Mesothelial cell of epicardium (in vitro differentiated cells): Measurements from ENCODE around the gene P2RY1. TPM values are rescaled to one million over a fixed set of nuclear protein-coding genes. Genes with fewer than 3 reads are reported as not detected.

ENCODE experiments used
- DNase-seq, 2 experiments: peaks; one replicate each; pipeline ENCODE4 v3.0.0; 2021; ENCODE audit warnings: low spot score in 2 of 2; ENCODE audit not compliant: unreplicated experiment in 2 of 2
- H3K27ac Mint-ChIP-seq: 2 replicates; pipeline ENCODE4 v1.8.0; 2021; ENCODE audit warnings: mixed read lengths
- H3K27me3 Mint-ChIP-seq: 2 replicates; pipeline ENCODE4 v1.8.0; 2021; ENCODE audit warnings: low read depth, mixed read lengths
- H3K36me3 Mint-ChIP-seq: 2 replicates; pipeline ENCODE4 v1.8.0; 2021; ENCODE audit warnings: mixed read lengths
- H3K4me1 Mint-ChIP-seq: 2 replicates; pipeline ENCODE4 v1.8.0; 2021; ENCODE audit warnings: mixed read lengths
- H3K4me3 Mint-ChIP-seq: 2 replicates; pipeline ENCODE4 v1.8.0; 2021; ENCODE audit warnings: mild to moderate bottlenecking, moderate library complexity, mixed read lengths
- H3K9me3 Mint-ChIP-seq: 2 replicates; pipeline ENCODE4 v1.8.0; 2021; ENCODE audit warnings: mixed read lengths
- total RNA-seq: library from RNA; stranded (reverse); gene quantifications from 3 replicates; pipeline ENCODE4 v1.2.1, GENCODE V29; 2021
- TF ChIP-seq, protein P1 (sequence below): fragments of 200-600 bp; sonication (generic); IDR thresholded peaks from one replicate; pipeline ENCODE4 v1.5.0; 2021; ENCODE audit warnings: antibody characterized with exemption; ENCODE audit not compliant: unreplicated experiment

P2RY1 gene, protein sequence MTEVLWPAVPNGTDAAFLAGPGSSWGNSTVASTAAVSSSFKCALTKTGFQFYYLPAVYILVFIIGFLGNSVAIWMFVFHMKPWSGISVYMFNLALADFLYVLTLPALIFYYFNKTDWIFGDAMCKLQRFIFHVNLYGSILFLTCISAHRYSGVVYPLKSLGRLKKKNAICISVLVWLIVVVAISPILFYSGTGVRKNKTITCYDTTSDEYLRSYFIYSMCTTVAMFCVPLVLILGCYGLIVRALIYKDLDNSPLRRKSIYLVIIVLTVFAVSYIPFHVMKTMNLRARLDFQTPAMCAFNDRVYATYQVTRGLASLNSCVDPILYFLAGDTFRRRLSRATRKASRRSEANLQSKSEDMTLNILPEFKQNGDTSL
- total RNA-seq, result 7.3 to 8.9 TPM (median 8.5 TPM) in 3 replicates

DNA sequence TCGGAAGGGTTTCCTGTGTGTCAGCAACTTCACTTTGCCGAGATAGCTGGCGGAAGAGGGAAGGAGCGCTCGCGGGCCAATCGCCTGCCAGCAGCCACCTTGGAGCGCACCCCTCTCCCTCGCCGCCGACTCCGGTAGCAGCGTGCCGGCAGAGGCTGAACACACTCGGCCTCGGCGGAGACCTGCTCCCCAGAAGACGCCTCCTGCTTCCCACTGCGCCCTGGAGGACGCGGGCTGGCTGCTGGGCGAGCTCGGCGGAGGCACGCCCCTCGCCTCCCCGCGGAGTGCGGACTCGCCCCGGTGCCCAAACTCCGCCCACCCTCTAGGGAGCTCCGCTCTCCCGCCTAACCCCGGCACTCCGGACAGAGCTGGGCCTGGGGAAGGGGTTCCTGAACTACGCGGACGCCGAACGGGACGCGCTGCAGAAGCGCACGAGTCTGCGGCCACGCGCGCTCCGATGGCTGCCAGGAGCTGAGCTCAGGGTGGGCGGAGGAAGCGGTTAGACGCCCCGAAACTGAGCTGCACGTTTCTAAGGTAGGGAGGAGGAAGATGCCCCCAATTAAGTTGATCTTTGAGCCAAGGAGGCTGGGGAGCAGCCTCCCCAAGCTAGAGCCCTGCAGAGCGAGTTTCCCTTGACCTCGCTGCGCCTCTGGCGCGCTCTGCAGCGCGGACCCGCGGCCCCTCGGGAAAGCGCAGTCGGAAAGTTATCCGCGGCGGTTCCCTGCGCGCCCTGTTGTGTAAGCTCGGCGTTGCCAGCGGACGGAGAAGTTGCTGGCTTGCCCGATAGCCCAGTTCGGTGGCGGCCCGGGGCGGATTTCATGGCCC lies at the start of gene P2RY1:
TSS of gene P2RY1 (plus strand) at position 356 of the 825 bp plus-strand sequence. CDS start 652 bp downstream, outside the sequence.
- Mint-ChIP-seq H3K9me3 (no peaks in the 10 kb centered on the region), H3K4me3 (peak within 1 kb of the TSS; percentile 84), H3K36me3 (no peaks in the 10 kb centered on the region), H3K27me3 (peaks cover 42% of the 10 kb centered on the region), H3K27ac (peak within 1 kb of the TSS; percentile 95), H3K4me1 (peaks cover 18% of the 10 kb centered on the region)
- peak; percentile 54 to 76 for DNase-seq
- TF ChIP-seq, protein P1, sequence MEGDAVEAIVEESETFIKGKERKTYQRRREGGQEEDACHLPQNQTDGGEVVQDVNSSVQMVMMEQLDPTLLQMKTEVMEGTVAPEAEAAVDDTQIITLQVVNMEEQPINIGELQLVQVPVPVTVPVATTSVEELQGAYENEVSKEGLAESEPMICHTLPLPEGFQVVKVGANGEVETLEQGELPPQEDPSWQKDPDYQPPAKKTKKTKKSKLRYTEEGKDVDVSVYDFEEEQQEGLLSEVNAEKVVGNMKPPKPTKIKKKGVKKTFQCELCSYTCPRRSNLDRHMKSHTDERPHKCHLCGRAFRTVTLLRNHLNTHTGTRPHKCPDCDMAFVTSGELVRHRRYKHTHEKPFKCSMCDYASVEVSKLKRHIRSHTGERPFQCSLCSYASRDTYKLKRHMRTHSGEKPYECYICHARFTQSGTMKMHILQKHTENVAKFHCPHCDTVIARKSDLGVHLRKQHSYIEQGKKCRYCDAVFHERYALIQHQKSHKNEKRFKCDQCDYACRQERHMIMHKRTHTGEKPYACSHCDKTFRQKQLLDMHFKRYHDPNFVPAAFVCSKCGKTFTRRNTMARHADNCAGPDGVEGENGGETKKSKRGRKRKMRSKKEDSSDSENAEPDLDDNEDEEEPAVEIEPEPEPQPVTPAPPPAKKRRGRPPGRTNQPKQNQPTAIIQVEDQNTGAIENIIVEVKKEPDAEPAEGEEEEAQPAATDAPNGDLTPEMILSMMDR, result no peak

- Mint-ChIP-seq H3K27ac (no peak overlapping the region), H3K27me3 (no peaks in the 10 kb centered on the region), H3K9me3 (peaks cover 25% of the 10 kb centered on the region), H3K4me1 (no peaks in the 10 kb centered on the region), H3K4me3 (no peak overlapping the region), H3K36me3 (peaks cover 11% of the 10 kb centered on the region)
- no peak for DNase-seq
- TF ChIP-seq, protein P1, result no peak
Observed at GRCh38 chr3:152786977-152787681, 47.8 kb upstream of the P2RY1 start.

DNA sequence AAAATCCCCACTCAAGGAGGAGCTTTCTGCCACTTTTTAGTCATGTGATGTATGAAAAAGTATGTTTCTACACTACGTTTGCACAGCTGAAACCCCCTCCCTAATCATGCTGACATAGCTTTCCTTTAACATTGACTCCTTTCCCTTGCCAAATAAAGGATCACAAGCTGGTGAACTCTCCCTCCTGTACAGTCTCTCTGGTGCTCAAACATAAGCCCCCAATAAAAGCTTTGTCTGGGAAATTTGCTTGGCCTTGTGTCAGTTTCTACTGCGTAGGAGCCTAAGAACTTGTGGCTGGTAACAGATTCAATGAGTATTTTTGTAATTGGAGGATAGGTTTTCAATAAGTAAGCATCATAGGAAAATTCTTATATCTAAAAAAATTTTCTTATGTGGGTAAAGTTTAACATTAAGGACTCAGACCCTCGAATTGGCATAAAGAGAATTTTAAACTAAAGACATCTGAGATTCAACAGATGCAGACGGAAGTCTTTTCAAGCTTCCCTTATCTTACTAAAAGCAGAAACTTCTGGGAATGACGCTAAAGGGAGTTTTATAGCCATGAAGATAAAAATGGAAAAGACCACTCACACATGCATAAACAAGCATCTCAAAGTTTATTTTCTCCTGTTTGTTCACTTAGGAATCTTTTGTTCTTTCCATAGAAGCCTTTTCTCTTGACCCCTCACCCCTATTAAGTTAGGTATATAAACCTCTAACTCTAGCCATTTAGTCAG lies 44.1 kb upstream of the P2RY1 start:
- Mint-ChIP-seq H3K4me3 (no peak overlapping the region), H3K4me1 (peaks cover 5% of the 10 kb centered on the region), H3K36me3 (peaks cover 3% of the 10 kb centered on the region), H3K27ac (peak overlapping the region; percentile 86), H3K27me3 (no peaks in the 10 kb centered on the region), H3K9me3 (peaks cover 13% of the 10 kb centered on the region)
- TF ChIP-seq, protein P1, result no peak
- no peak for DNase-seq

GRCh38 chr3:152793969-152794368 lies 41.0 kb upstream of the P2RY1 start:
- H3K27ac Mint-ChIP-seq, result no peak overlapping the region
- peaks cover 15% of the 10 kb centered on the region for H3K4me1 Mint-ChIP-seq
- H3K36me3 Mint-ChIP-seq, result no peaks in the 10 kb centered on the region
- no peak for DNase-seq
- H3K9me3 Mint-ChIP-seq, result peaks cover 3% of the 10 kb centered on the region
- TF ChIP-seq, protein P1, result no peak
- H3K4me3 Mint-ChIP-seq, result no peak overlapping the region
- H3K27me3 Mint-ChIP-seq, result no peaks in the 10 kb centered on the region
